HG02840 (cell line): Measurements from ENCODE around the gene MUC4.
"Not testable (repeated sequence)": the region's sequence is repeated elsewhere in the genome, so short reads cannot be mapped to it uniquely, and the experiment has no call there.

Source experiments
- ATAC-seq: cut with Tn5 transposase; IDR thresholded peaks from one replicate; pipeline ENCODE4 v1.9.1; 2021; ENCODE audit warnings: mild to moderate bottlenecking, moderate library complexity, moderate number of reproducible peaks; ENCODE audit not compliant: unreplicated experiment, low FRiP score

The MUC4 gene

DNA sequence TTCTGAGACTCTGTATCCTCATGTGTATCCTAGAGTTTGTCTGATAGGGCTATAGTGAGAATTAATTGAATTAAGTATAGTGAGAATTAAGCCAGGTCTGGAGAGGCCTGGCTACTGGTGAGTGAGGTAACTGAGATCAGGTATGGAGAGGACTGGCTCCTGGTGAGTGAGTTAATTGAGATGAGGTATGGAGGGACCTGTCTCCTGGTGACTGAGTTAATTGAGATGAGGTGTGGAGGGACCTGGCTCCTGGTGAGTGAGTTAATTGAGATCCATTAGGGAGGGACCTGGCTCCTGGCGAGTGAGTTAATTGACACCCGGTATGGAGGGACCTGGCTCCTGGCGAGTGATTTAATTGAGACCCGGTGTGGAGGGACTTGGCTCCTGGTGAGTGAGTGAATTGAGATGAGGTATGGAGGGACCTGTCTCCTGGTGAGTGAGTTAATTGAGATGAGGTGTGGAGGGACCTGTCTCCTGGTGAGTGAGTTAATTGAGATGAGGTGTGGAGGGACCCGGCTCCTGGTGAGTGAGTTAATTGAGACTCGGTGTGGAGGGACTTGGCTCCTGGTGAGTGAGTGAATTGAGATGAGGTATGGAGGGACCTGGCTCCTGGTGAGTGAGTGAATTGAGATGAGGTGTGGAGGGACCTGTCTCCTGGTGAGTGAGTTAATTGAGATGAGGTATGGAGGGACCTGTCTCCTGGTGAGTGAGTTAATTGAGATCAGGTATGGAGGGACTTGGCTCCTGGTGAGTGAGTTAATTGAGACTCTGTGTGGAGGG is 101.4 kb downstream of the MUC4 start:
- not testable (repeated sequence) for ATAC-seq

DNA sequence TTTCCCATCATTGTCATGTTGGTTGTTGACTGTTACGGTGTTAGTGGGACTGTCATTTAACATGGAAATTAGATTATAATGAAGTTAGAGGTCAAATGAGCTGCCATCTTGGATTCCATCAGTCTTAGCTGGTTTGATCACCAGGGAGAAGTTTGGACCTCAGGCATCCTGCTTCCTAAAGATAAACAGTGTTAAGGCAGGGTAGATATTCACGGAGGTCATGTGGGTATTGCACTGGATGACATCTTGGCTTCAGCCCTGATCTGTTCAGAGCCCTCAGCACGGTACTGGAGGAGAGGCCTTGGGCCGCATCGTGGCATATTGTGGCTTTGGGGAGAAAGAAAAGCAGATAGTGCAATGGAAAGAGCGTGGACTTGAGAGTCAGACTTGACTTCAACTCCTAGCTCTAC is 102.0 kb downstream of the MUC4 start:
- no peak for ATAC-seq

DNA sequence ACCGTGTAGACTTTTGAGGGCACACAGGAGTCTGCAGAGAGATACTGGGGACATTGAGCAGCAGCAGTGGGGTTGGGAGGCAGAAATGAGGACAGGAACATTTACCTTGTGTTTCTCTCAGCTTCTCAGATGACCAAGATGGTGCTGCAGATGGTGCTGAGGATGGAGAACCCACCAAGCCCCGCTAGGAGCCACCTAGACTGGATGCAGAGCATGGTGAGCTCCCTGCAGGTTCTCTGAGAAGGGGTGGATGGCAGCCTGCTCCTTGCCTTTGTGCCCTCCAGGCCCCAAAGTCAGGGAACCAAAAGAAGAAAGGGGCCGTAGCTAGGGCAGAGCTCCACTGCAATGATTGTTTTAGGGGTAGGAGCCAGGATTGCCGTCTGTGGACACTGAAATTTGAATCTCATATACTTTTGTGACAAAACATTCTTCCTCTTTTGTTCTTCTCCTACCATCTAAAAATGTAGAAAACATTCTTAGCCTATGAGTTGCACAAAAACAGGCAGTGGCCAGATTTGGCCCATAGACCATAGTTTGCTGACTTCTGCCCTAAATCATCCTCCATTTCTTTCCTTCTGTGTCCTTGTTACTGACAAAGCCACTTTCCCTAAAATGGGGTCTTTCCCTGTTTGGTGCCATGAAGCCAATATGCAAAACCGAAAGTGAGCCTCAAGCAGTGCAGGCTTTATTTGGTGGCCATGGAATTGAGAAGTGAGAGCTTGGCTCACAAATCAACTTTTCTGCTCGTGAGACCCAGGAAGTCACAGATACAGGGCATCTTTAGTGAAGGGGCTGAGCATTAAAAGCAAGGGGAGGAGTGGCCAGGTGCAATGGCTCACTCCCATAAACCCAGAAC is 102.9 kb downstream of the MUC4 start:
- no peak for ATAC-seq

- ATAC-seq, result no peak
These were observed 103.7 kb downstream of the MUC4 start for GRCh38 chr3:195708061-195708460.

GRCh38 chr3:195705081-195705991 is 106.4 kb downstream of the MUC4 start:
- no peak for ATAC-seq

GRCh38 chr3:195704433-195704999 is 107.2 kb downstream of the MUC4 start:
- ATAC-seq, result no peak

DNA sequence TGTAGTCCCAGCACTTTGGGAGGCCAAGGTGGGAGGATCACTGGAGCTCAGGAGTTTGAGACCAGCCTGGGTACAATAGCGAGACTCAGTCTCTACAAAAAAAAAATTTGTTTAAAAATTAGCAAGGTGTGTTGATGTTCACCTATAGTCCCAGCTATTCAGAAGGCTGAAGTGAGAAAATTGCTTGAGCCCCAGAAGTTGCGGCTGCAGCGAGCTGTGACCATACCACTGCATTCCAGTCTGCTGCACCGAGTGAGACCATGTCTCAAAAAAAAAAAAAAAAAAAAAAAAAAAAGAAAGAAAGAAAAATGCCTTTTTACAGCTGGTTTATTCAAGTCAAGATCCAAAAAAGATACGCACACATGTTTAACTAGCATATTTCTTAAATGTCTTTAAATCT is 108.0 kb downstream of the MUC4 start:
- no peak for ATAC-seq

DNA sequence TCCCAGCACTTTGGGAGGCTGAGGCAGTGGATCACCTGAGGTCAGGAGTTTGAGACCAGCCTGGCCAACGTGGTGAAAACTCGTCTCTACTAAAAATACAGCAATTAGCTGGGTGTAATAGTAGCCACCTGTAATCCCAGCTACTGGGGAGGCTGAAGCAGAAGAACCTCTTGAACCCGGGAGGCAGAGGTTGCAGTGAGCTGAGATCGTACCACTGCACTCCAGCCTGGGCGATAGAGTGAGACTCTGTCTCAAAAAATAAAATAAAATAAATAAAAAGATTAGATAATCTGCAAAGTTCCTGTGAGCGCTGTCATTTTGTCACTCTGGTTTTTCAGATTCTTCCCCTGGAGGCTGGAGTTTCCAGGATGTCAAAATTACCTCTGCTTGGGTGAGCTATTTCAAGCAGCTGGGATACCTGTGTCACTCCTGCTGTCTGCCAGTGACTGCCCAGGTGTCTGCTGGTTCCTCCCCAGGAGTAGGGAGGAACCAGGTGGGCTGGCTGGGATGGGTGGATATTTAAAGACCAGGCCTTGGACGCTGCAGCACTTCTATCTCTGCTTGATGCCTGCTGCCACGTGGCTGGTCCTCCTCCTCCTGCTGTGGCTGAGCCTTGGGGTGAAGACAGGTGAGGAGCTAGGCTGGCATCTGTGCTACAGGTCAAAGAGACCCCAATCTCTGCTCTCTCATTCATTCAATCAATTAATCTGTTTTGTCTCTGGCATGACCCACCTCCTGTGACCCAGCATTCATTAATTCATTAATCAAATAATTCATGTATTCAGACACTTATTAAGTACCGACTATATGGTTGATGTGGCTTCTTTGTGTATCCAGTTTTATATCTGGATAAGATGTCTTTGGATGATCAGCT is 110.5 kb downstream of the MUC4 start:
- no peak for ATAC-seq

DNA sequence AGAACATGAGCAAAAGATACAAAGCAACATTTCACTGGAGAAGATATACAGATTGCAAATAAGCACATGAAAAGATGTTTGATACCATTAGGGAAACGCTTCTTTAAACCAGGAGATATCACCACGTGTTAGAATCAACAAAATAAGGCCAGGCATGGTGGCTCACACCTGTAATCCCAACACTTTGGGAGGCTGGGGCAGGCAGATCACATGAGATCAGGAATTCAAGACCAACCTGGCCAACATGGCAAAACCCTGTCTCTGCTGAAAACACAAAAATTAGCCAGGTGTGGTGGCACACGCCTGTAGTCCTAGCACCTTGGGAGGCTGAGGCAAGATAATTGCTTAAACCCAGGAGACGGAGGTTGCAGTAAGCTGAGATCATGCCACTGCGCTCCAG is 111.4 kb downstream of the MUC4 start:
- no peak for ATAC-seq

GRCh38 chr3:195699860-195700259 is 111.9 kb downstream of the MUC4 start:
- ATAC-seq, result no peak

DNA sequence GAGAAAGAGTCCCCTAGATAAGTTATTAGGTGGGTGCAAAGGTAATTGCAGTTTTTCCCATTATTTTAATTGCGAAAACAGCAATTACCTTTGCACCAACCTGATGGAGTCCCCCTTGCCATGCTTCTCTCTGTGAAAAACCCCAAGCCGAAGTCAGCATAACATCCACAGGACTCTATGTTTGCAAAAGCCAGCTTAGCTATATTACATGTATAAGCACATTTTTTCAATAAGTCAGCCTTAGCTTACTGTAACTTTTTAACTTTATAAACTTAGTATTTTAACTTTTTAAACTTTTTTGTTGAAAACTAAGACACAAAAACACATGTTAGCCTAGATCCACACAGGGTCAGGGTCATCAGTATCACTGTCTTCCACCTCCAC is 112.3 kb downstream of the MUC4 start:
- no peak for ATAC-seq

DNA sequence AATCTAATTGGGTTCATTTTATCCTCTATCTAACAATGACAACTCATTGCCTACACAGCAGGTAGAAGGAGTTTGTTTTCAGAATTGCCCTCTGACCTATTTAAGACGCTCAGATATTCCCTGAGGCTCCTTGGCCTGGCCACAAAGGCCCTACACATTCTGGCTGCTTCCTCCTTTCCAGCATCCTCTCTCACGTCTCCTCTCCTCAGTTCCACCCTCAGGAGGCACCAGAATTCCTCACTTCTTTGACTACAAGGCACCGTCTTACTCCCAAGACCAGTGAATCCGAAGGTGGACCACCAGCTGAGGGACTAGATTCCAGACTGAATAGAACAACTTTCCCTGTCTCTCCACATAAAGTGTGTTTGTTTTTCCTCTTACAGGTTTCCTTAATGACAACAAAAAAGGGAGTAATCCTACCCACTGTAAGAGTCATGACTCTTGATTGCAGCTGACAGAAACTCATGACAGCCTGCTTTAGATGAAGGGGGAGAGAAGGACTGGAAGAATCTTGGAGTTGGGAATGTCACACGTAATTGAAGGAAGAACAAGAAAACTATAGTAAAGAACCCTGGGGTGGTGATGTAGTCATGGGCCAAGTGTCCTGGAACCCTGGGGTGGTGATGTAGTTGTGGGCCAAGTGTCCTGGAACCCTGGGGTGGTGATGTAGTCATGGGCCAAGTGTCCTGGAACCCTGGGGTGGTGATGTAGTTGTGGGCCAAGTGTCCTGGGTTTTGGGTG is 112.9 kb downstream of the MUC4 start:
- no peak for ATAC-seq

DNA sequence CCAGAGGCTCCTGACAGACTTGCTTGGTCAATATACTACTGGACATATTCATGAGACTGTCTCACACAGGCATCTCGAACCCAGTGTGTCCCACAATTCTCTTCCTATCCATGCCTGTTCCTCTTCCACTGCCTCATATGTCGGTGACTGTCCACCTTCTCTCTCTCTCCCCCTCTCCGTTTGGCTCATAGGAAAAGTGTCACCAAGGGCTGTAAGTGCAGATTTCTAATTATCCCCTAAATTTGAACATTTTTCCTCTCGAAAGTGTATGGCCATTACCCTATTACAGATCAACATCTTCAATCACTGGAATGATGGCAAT is 113.4 kb downstream of the MUC4 start:
- ATAC-seq, result no peak

- ATAC-seq, result no peak
These were observed 114.0 kb downstream of the MUC4 start for GRCh38 chr3:195697582-195698324.
